Stimulated activated memory B cell treated with anti-CD40 and anti-IgM and Interleukin-4, amounts not matched to agents 10 μg/mL and 1 μg/mL and 100 μg/mL, for 72 hours (primary cell): ENCODE results near the gene NFYA.

ENCODE experiments used
- ATAC-seq: fragments of 150-1000 bp; cut with Tn5 transposase; 2 replicates; pipeline ENCODE4 v1.10.0; 2021
- H3K27ac Mint-ChIP-seq: one replicate; pipeline ENCODE4 v1.8.0; 2022; ENCODE audit warnings: mild to moderate bottlenecking, mixed read lengths
- H3K27me3 Mint-ChIP-seq: one replicate; pipeline ENCODE4 v1.8.0; 2022; ENCODE audit warnings: mixed read lengths
- H3K36me3 Mint-ChIP-seq: one replicate; pipeline ENCODE4 v1.8.0; 2022; ENCODE audit warnings: mixed read lengths
- H3K4me1 Mint-ChIP-seq: one replicate; pipeline ENCODE4 v1.8.0; 2022; ENCODE audit warnings: mixed read lengths
- H3K4me3 Mint-ChIP-seq: one replicate; pipeline ENCODE4 v1.8.0; 2022; ENCODE audit warnings: mild to moderate bottlenecking, moderate library complexity, mixed read lengths
- H3K9me3 Mint-ChIP-seq: one replicate; pipeline ENCODE4 v1.8.0; 2022; ENCODE audit warnings: mixed read lengths

The NFYA gene

GRCh38 chr6:41055149-41055548 lies 17.6 kb upstream of the NFYA start:
- ATAC-seq: no peak
- H3K27me3 Mint-ChIP-seq: no peaks in the 10 kb centered on the region
- H3K9me3 Mint-ChIP-seq: no peaks in the 10 kb centered on the region
- H3K4me1 Mint-ChIP-seq: peaks cover 21% of the 10 kb centered on the region
- H3K36me3 Mint-ChIP-seq: peaks cover 26% of the 10 kb centered on the region
- H3K4me3 Mint-ChIP-seq: no peak overlapping the region
- H3K27ac Mint-ChIP-seq: no peak overlapping the region

DNA sequence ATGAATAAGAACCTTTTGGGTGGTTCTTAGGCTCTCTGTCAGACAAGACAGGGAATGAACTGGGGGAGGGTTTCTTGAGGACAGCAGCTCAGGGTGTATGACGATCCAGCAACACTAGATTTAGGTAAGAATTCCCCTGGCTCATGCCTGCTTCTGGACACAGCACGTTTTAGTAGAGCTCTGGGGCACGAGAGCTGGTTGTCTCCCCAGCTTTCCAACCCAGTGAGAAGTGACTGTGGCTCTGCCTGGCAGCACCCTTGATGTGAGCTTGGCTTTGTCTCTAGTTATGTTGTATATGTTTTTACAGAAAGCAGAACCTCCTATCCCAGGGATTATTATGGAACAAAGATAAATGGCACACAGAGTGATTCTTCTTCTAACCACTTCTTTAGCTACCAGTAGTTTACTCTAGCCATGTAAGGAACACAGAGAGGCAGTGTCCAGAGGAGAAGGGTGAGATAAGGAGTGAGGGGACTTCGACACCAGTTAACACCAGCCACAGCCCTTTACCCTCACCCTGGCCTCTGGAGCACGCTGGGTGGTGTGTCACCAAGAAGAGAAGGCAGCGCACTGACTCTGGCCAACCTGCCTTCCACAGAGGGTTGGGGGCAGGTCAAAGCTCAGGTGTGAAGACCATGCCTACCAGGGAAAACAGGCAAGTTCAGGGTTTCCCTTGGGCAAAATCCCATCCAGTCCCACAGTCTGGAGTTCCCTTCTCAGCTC lies 15.8 kb upstream of the NFYA start:
- no peaks in the 10 kb centered on the region for H3K27me3 Mint-ChIP-seq

DNA sequence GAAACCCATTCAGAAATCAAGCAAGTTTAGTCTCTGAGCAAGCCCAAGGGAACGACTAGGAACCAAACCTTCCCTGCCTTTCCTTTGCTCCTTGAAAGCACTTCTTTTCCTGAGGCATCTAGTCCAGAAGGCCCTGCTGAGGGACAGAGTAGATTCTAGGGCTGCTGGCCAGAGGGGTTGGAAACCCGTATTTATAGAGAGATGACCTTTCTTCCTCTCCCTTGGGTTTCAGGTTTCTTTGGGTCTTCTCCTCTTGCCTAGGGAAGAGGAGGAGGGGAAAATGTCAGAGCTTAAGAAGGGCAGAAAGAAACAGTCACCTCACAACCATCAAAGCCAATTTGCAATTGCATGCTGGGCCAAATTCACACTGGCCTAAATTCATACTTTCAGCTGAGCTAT lies 14.0 kb upstream of the NFYA start:
- Mint-ChIP-seq H3K27ac (no peak overlapping the region), H3K4me1 (no peaks in the 10 kb centered on the region), H3K27me3 (no peaks in the 10 kb centered on the region), H3K36me3 (peaks cover 46% of the 10 kb centered on the region), H3K4me3 (no peak overlapping the region), H3K9me3 (no peaks in the 10 kb centered on the region)
- no peak for ATAC-seq

More for the DNA sequence above, 15.8 kb upstream of the NFYA start:
- Mint-ChIP-seq H3K27ac (no peak overlapping the region), H3K36me3 (peaks cover 37% of the 10 kb centered on the region), H3K4me3 (no peak overlapping the region), H3K9me3 (no peaks in the 10 kb centered on the region), H3K4me1 (peaks cover 15% of the 10 kb centered on the region)
- no peak for ATAC-seq

DNA sequence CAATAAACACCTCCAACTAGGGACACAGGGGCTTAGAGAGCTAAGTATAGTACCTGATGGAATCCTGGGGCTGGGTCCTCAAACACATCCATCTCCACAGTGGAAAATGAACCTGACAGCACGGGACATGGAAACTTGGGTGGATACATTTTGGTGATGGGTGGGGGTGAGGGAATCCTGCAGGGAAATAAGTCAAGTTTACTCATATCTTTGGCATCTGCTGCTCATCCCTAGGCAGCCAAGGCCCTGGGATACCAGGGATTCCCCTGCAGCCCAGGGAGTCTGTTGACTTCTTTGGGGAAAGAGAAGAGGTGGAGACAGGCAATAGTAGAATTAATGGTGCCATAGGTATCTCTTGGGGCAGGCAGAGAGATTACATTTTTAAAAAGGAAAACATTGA lies 13.2 kb upstream of the NFYA start:
- no peaks in the 10 kb centered on the region for H3K4me1 Mint-ChIP-seq
- no peak overlapping the region for H3K27ac Mint-ChIP-seq
- ATAC-seq: no peak
- no peak overlapping the region for H3K4me3 Mint-ChIP-seq
- peaks cover 46% of the 10 kb centered on the region for H3K36me3 Mint-ChIP-seq
- no peaks in the 10 kb centered on the region for H3K27me3 Mint-ChIP-seq
- H3K9me3 Mint-ChIP-seq: no peaks in the 10 kb centered on the region

- no peaks in the 10 kb centered on the region for H3K4me1 Mint-ChIP-seq
Measured at GRCh38 chr6:41061196-41061726, 11.5 kb upstream of the NFYA start.

GRCh38 chr6:41062056-41062455 lies 10.7 kb upstream of the NFYA start:
- no peaks in the 10 kb centered on the region for H3K9me3 Mint-ChIP-seq
- H3K4me3 Mint-ChIP-seq: no peak overlapping the region
- no peaks in the 10 kb centered on the region for H3K27me3 Mint-ChIP-seq
- no peak overlapping the region for H3K27ac Mint-ChIP-seq
- peaks cover 54% of the 10 kb centered on the region for H3K36me3 Mint-ChIP-seq
- ATAC-seq: no peak
- H3K4me1 Mint-ChIP-seq: peaks cover 6% of the 10 kb centered on the region

More at GRCh38 chr6:41061196-41061726, 11.5 kb upstream of the NFYA start:
- H3K27ac Mint-ChIP-seq: no peak overlapping the region
- H3K9me3 Mint-ChIP-seq: no peaks in the 10 kb centered on the region
- peaks cover 51% of the 10 kb centered on the region for H3K36me3 Mint-ChIP-seq
- no peak for ATAC-seq
- no peak overlapping the region for H3K4me3 Mint-ChIP-seq
- no peaks in the 10 kb centered on the region for H3K27me3 Mint-ChIP-seq

- H3K27me3 Mint-ChIP-seq: no peaks in the 10 kb centered on the region
- H3K36me3 Mint-ChIP-seq: peaks cover 55% of the 10 kb centered on the region
- H3K4me3 Mint-ChIP-seq: no peak overlapping the region
- no peaks in the 10 kb centered on the region for H3K9me3 Mint-ChIP-seq
- peaks cover 8% of the 10 kb centered on the region for H3K4me1 Mint-ChIP-seq
- ATAC-seq: no peak
- no peak overlapping the region for H3K27ac Mint-ChIP-seq
Measured at GRCh38 chr6:41063884-41064285, 8.9 kb upstream of the NFYA start.

- Mint-ChIP-seq H3K9me3 (no peaks in the 10 kb centered on the region), H3K4me3 (no peak overlapping the region), H3K27ac (no peak overlapping the region), H3K36me3 (peaks cover 54% of the 10 kb centered on the region), H3K27me3 (no peaks in the 10 kb centered on the region), H3K4me1 (peaks cover 8% of the 10 kb centered on the region)
- ATAC-seq: no peak
Measured at GRCh38 chr6:41064841-41065240, 7.9 kb upstream of the NFYA start.

DNA sequence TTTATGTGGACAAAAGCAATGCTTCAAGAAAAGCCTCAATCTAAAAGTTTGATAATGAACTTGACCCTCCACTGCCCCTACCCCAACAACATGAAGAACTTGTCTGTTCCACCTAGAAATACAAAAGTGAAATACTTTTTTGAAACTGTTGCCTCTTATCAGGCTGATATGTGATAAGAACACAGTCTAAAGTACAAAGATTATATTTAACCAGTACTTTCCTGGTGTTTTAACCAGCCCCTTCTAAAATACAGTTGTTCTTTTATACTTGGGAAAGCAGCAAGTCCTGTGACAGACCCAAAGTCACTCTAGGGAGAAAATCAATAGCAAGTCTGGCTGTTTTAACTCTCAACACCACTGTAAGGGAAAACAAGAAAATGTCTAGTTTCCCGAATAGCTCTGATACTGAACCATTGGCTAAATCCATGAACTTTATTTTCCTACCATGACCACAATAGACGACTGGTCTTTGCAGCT lies 7.2 kb upstream of the NFYA start:
- Mint-ChIP-seq H3K4me1 (peaks cover 12% of the 10 kb centered on the region), H3K9me3 (no peaks in the 10 kb centered on the region), H3K27ac (no peak overlapping the region), H3K27me3 (no peaks in the 10 kb centered on the region), H3K36me3 (peaks cover 47% of the 10 kb centered on the region), H3K4me3 (no peak overlapping the region)
- no peak for ATAC-seq

DNA sequence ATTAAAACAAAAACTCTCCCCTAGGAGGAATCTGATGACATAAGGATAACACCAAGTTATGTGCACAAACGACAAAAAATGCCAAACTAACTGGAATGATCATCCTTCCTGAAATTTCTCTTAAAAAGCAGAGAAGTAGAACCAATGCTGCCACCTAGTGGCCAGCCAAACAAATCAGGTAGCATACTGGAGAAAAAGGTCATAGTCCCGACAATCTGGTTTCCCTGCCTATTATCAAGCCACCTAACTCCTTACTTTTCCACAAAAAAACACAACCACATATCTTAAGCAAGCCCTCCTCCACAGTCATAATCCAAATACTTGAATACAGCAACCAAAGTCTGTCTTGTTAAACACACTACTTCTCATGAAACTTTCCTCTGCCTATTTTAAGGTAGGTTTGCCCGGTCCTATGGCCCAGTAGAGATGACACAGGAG lies 5.9 kb upstream of the NFYA start:
- peaks cover 34% of the 10 kb centered on the region for H3K36me3 Mint-ChIP-seq
- peaks cover 21% of the 10 kb centered on the region for H3K4me1 Mint-ChIP-seq
- no peak for ATAC-seq

GRCh38 chr6:41071501-41071922 lies 1.3 kb upstream of the NFYA start:
- H3K4me3 Mint-ChIP-seq: peak overlapping the region; percentile 98

More for the DNA sequence above, 5.9 kb upstream of the NFYA start:
- Mint-ChIP-seq H3K27me3 (no peaks in the 10 kb centered on the region), H3K4me3 (no peak overlapping the region), H3K27ac (no peak overlapping the region), H3K9me3 (no peaks in the 10 kb centered on the region)

DNA sequence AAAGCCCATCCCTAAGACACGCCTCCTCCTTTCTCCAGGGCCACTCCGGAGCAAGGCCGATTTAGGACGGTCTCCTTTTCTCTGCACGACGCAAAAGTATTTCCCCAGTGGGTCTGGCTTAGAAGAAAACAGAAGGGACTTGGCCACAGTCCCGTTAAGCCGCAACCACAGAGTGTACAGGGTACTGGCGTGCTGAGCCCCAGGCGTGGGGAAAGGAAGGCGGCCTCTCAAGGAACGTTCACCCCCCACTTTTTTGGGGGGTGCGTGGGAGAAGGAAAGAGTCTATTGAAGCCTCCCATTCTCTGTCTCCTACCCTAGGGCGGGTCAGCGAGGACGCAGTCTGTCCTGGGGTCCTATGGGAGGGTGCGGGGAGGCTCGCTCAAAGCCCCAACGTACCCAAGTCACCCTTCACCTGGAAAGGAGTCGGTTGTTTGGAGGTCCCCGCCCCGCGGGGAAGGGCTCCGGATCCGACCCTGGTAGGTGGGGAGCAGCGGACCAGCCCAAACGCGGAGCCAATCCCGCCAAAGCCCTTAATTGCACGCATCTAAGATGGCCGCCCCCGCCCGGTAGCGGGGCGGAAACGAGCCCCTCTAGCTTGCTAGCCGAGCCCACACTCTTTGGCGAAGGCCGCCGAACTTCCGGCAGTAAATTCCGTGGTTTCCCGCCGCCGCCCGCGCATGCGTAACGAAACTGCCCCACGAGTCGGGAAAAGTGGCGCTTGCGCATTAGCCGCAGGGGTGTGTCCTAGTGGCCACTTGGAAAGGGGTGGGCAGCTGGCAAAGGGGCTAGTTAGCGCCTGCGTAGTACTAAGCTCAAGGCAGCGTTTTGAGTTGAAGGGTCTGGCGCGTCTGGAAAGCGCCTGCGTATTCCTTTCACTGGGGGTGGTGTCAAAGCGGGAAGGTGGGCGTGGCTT lies 595 bp upstream of the NFYA start, which contains the start of gene OARD1:
OARD1 (minus strand) TSS at position 434 of the 913 bp plus-strand sequence. CDS start 722 bp downstream, outside the sequence.
- Mint-ChIP-seq H3K4me1 (peaks cover 44% of the 10 kb centered on the region), H3K27me3 (no peaks in the 10 kb centered on the region)

More at GRCh38 chr6:41071501-41071922, 1.3 kb upstream of the NFYA start:
- peaks cover 48% of the 10 kb centered on the region for H3K4me1 Mint-ChIP-seq
- H3K27me3 Mint-ChIP-seq: no peaks in the 10 kb centered on the region
- peaks cover 25% of the 10 kb centered on the region for H3K36me3 Mint-ChIP-seq
- no peaks in the 10 kb centered on the region for H3K9me3 Mint-ChIP-seq
- no peak for ATAC-seq
- H3K27ac Mint-ChIP-seq: peak overlapping the region; percentile 97

GRCh38 chr6:41073203-41073967 lies 611 bp downstream of the NFYA start:
- Mint-ChIP-seq H3K27ac (peak overlapping the region; percentile 97), H3K36me3 (peaks cover 9% of the 10 kb centered on the region), H3K4me1 (peaks cover 43% of the 10 kb centered on the region)

More for the DNA sequence above, 595 bp upstream of the NFYA start, which contains the start of gene OARD1:
- Mint-ChIP-seq H3K9me3 (no peaks in the 10 kb centered on the region), H3K4me3 (peak within 1 kb of the TSS; percentile 98), H3K36me3 (peaks cover 18% of the 10 kb centered on the region), H3K27ac (peak within 1 kb of the TSS; percentile 97)
- peak; percentile 89 for ATAC-seq

GRCh38 chr6:41073968-41074691 lies 1.4 kb downstream of the NFYA start:
- Mint-ChIP-seq H3K4me1 (peaks cover 48% of the 10 kb centered on the region), H3K4me3 (peak overlapping the region; percentile 92), H3K36me3 (peaks cover 15% of the 10 kb centered on the region), H3K27ac (peak overlapping the region; percentile 97), H3K9me3 (no peaks in the 10 kb centered on the region), H3K27me3 (no peaks in the 10 kb centered on the region)
- no peak for ATAC-seq

More at GRCh38 chr6:41073203-41073967, 611 bp downstream of the NFYA start:
- Mint-ChIP-seq H3K27me3 (no peaks in the 10 kb centered on the region), H3K4me3 (peak overlapping the region; percentile 98), H3K9me3 (no peaks in the 10 kb centered on the region)
- ATAC-seq: peak; percentile 49
